NAMALWA (cell line): Measurements from ENCODE around the gene NEK9.
"Not testable (repeated sequence)": the region's sequence is repeated elsewhere in the genome, so short reads cannot be mapped to it uniquely, and the experiment has no call there.

Source experiments
- DNase-seq: peaks from one replicate; pipeline ENCODE4 v3.0.0-alpha.2; 2015; ENCODE audit warnings: low spot score

Gene NEK9

DNA sequence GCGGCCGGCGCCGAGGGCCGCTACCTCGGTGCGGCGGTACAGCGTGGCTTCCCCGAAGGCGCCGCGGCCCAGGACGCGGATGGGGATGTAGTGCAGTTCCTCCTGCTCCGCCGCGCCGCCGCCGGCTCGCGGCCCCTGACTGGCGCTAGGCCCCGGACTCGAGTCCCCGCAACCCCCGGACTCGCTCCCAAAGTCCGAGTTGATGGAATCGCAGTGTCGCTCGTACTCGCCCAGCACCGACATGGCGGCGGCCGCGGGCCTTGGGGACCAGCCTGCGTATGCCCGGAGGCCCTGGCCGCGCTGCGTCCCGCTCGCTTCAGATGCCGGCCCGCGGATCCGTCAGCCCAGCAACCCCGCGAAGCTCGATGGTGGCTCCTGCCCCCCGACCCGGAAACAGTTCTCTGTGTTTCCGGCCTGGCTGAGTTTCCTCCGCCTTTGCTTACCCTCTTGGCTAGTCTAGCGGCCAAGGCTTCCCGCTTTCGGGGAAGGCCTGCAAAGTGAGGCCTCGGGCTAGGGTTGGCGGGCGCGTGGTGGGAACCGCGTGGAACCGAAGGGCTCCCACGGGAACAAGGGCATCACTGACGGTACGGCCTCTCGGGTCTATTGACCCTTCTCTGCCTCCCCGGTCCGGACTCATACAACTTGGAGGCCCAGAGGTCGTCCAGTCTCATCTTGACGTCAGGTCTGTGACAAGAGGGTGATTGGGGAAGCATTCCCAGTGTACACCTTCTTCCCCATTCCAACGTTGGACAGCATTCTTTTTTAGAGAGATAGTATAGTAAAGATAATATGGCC, at the start of gene NEK9:
NEK9 (minus strand) TSS at position 370 of the 795 bp plus-strand sequence; CDS start at position 243, 127 bp downstream.
- peak; percentile 80 for DNase-seq

DNA sequence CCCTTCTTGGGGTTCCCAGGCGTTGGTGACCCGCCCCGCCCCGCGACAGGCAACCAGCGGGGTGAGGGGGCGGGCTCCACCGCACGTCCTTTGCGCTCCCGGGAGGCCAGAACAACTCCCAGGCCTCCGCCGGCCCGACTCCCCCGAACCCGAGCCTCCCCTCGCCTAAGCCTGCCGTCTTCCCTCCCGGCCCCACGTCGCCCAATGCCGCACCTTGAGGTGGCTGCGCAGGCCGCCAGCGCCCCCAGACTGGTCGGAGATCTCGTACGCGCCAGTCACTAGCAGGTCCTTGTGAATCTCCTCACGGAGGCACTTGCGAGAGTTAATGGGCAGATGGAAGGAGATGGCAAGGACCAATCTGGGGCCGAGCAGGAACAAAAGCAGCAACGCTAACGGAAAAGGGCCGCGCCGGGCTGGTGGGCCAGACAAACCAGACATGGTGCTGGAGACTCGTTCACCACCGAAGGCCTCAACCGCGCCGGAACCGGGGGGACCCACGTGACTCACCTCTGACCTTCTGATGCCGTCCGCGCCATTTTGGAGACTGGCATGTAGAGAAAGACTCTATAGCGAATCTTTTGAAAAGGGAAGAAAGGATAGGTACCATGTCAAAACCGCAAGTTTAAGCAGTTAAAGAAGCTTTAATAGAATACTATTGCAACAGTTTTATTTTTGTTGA, 49.4 kb upstream of the NEK9 start, which contains the start of gene TMED10:
TMED10 (minus strand) TSS at position 471 of the 679 bp plus-strand sequence; CDS start at position 438, 33 bp downstream.
- peak; percentile 87 for DNase-seq

DNA sequence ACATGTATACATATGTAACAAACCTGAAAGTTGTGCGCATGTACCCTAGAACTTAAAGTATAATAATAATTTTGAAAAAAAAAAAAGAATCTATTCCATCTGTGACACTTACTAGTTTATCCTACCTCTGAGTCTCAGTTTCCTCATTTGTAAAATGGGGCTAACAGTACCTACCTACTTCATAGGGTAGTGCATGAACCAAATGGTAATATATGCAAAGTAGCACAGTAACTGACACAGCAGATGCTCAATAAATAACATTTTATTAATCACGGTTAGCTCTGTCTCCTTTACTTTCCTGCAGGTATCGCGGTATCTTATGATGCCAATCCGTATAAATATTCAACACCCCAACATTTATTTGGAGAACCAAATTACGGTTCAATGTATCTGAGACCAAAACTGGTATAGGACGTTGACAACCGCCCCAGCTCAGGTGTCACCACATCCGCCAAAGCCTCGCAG, 48.9 kb upstream of the NEK9 start:
- DNase-seq, result peak; percentile 79

DNA sequence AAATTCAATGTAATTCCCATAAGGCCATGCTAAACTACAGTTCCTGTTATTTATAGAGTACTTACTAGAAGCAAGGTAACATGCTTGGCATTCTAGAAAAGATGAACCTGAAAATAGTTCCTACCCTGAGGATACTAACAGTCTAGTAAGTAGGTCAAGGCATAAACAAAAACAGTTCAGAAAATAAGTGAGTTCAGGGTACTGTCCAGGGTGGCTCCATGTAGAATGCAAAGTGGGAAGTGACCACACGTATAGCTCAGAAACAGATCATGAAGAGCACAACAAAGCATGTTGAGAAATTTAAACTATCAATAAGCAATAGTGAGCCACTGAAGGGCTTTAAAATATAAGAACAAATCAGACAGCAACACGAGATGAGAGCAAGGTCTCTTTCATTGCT, 47.2 kb upstream of the NEK9 start:
- no peak for DNase-seq

DNA sequence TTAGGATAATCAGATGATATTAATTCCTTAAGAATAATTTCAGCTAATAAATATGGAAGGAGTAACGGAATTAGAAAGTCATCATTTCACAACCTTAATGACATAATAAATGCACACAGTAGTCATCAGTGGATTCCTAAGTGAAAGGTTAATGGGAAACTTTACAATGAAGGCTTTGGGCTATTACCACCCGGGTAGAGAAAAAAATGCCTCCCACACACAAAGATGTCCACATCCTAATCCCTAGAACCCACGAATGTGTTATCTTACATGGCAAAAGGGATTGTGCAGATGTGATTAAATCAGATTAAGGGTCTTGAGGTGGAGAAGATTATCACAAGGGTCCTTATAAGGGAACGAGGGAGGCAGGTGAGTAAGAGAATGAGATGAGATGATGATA, 43.9 kb upstream of the NEK9 start:
- DNase-seq, result no peak

DNA sequence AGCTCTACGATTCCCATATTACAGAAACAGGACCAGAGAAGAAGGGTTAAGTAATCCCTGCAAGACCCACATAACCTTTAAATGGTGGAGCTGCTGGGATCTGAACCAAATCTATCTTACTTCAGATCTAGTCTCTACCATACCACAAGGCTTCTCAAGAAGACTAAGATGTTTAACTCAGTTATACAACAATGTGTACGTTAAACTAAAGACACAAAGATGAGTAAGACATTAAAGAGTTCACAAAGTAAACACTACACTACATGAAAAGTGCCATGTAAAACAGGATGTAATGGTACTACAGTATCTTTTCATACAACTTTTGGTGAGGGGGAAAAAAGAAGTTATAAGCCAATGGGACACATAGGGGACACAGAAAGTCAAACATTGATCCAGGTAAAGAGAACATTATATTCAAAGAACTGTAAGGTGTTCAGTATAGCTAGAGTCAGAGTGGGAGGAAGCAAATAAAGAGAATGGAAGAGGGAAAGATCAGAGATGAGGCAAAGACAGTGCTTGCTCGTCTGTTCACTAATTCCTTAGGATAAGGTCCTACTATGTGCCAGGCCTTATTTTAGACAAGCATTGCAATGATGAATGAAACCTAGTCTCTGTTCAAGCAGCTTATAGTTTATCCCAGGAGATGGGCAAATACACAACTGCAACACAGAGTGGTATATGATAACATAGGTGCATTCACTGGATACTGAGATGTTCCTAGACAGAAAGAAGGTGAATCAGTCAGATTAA, 41.9 kb upstream of the NEK9 start:
- DNase-seq, result no peak

DNA sequence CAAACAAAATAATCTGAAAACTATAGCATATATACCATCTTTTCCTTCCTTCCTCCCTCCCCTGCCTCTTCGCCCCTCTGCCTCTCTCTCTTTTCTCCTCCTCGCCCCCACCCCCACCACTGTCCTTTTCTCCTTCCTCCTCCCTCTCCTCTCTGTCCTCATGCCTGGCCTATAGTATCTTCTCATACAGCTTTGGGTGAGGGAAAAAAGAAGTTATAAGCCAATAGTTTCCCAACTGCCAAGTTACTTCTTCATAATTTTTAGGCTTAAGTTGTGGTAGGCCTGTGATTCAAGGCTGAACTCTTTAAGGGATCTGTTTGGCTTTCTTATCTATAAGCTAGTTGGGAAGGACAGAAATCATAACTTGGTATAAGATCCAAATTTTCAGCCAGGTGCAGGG, 40.5 kb upstream of the NEK9 start:
- DNase-seq, result no peak

DNA sequence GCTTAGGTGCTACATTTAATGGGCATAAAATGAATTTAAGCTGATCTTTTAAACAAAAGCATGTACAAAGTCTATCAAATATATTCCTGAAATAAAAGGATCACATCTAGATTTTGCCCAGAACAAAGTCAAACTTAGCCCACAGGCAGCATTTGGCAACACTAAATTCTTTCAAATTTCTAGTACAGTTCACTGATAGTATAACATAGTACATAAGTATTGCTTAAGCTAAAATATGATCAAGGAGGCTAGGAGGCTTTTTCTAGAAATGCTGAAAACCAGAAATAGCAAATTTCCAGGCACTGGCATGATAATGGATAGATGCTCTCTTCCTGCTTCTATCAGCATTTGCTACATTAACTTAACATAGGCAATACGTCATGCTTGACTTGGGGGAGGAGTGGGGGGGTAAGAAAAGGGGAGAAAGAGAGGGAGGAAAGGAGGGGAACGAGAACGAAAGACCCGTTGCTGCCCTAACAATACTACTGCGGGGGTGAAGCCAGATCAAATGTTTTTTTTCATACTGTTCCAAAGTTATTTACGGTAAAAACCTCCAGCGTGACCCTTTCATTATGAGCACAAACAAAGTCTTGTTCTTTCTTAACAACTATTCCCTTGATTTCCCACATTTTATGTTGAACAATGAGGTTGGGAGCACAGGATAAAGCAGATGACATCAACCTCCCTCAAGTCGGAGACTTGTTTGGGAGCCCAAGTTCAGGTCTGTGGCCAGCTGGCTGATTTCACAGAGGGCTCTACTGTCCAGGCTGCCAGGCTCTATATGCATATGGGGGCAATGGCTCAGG, 38.9 kb upstream of the NEK9 start:
- DNase-seq, result no peak

DNA sequence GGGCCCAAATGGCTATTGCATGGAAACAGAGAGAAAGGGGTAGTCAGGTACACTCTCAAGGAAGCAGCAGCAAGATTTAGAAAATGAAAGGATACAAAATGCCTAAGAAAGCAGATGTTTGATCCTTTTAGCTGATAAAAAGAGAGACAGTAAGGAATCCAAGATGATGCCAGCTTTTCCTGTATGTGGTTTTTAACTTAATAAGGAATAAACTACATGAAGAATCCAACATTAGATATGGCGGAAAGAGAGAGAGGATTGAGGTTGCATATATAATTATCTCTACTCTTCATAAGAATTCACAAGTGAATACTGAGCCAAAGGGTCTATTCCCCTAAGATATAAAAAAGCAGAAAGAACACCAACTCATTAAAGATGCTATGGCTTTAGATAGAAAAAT, 38.0 kb upstream of the NEK9 start:
- DNase-seq, result no peak

DNA sequence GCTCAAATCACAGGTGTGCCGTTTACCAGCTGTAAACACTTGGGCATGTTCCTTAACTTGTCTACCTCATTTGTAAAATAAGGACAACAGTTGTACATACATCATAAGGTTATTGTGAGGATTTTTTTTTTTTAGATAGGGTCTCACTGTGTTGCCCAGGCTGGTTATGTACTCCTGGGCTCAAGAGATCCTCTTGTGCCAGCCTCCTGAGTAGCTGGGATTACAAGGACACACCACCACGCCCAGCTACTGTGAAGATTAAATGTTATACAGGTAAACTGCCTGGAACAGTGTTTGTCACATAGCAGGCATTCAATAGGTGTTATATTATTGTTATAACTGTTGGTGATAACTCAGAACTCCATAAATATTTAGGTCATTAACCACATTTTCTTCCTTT, 36.8 kb upstream of the NEK9 start:
- DNase-seq, result no peak

DNA sequence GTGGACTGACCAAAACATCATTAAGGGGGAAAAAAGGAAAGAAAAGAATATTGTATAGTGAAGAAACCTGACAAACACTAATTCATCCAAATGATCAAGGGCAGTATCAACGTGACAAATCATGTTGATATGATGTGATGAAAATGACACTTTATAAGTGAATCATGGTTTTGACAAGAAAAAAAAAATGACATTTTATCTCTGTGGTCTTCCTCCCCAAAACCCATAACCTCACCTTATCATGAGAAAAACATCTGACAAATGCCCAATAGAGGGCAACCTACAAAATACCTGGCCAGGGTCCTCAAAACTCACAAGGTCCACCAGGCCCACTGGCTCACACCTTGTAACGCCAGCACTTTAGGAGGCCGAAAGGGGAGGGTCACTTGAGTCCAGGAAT, 35.8 kb upstream of the NEK9 start:
- no peak for DNase-seq

DNA sequence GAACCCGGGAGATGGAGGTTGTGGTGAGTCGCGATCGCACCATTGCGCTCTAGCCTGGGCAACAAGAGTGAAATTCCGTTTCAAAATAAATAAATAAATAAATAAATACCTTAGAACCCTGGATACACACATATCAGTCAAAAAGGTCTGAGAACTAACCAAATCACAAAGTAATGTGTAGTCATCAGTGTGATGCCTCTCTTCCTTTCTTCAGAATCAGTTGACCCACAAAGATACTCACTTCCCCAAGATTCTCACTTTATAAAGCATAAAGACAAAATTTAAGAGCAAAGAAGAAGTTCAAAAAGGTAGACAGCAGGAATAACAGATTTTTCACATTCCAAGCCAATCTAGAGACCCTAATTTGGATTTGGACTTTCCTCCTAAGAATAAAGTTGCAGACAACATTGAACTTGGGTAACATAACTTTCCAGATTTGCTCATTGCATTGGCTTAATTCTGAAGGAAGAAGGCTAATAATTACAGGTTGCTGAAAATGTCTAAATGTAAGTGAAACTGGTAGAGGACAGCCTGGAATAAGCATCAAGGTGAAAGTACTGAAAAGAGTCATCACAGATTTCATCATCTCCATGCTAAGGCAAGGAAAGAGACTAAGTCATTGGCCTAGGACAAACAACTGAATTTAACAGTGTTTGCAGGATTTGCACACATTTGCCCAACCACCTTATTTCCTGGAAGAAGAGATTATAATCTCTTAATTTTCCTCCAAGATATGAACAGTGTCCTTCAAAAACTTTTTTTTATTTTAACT, 32.2 kb upstream of the NEK9 start:
- no peak for DNase-seq

DNA sequence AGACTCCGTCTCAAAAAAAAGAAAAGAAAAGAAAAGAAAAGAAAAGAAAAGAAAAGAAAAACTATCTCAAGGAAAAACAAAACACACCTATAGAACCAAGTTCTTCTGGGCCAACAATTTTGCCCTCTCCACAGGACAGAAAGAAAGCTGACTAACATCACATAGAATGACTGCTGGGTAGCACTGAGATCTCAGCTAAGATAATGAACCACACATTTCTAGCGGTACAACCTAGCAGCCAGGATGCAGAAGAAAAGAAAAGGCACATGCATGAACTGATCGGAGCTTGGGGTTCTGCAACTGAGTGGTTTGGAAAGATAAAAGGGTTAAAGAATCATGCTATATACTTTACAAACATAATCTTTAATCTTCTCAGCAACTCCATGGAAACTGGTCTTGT, 30.1 kb upstream of the NEK9 start:
- no peak for DNase-seq

DNA sequence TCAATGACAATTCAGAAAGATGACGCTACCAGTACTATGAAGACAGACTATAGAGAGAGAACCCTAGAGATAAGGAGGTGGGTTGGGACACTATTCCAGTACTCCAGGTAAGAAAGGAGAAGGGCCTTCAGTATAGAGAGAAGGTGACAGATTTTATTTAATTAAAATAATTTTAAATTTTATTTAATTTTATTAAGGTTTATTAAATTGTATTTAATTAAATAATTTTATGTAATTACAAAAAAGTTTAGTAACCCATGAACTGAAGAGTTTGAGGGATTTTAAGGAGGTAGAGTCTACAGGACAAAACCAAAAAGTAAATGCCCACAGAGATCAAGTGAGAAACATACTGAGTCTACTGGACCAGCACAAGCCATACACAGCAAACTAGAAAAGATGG, 29.3 kb upstream of the NEK9 start:
- no peak for DNase-seq

DNA sequence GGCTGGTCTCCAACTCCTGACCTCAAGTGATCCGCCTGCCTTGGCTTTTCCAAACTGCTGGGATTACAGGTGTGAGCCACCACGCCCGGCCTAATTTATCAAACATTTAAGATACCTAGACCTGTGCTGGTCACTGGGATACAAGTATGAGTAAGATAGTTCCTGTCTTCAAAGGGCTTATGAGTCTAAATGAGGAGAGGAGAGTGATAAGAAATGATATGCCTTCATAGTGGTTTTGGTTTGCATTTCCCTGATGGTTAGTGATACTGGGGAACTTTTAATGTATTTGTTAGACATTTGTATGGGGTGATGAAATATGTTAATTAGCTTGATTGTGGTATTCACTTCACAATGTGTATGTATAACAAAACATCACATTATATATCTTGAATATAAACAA, 28.3 kb upstream of the NEK9 start:
- DNase-seq, result no peak

DNA sequence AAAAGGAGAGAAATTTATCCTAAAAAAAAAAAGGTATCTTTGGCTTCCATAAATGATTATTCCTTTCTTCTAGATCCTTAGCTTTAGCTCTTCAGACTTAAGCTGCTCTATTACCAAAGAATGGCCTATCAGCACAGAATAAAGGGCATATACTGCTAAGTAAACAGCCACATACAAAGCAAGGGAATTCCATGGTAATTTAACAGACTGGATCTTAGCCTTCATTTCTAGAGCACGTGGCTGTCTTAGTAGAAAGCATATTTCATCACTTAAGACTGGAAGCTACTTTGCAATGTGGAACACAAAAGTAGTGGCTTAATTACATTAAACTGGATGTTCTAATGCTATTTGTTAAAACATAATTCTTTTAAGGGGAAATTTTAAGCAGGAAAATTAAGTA, 26.4 kb upstream of the NEK9 start:
- DNase-seq, result no peak

DNA sequence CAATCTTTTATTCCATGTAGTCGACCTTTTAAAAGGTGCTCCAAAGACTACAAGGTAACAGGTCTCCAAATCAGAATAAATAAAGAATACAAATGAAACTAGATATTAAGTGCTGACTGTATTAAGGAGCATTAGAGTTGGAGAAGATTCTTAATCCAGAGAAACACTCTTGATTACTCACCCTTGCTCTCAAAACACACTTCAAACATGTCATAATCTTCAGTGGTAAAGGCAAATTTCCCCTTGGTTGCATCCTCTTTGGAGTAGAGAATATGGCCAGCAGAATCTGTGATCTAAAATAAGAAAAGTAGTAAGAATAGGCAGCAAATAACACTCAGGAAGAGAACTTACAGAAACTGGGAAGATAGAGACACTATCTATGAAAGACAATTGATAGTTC, 25.0 kb upstream of the NEK9 start:
- no peak for DNase-seq

DNA sequence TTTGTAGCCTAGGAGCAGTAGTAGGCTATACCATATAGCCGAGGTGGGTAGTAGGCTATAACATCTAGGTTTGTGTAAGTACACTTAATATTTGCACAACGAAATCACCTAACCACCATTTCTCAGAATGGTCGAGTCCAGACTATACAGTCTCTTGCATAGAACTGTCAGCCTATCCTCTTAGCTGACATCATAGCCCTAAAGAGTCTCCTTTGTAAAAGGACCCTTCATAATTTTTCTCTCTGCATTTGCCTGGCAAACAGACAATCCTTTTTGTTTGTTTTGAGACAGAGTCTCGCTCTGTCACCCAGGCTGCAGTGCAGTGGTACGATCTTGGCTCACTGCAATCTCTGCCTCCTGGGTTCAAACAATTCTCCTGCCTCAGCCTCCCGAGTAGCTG, 23.8 kb upstream of the NEK9 start:
- DNase-seq, result not testable (repeated sequence)

DNA sequence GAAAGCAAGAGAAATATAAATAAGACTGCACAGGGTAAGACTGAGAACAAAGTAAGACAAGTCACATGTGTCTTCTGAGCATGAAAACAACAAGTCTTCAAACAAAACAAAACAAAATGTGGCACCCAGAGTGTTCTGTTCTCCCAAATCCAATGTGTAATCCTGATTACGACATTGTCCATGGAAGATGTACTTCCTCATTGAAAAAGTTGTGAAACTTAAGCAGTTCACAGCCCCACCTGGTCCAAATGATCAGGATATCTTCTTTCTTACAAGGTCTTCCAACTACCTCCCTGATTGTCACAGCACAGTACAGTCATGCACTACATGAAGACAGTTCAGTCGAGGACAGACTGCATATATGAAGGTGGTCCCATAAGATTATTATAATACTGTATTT, 23.3 kb upstream of the NEK9 start:
- no peak for DNase-seq

DNA sequence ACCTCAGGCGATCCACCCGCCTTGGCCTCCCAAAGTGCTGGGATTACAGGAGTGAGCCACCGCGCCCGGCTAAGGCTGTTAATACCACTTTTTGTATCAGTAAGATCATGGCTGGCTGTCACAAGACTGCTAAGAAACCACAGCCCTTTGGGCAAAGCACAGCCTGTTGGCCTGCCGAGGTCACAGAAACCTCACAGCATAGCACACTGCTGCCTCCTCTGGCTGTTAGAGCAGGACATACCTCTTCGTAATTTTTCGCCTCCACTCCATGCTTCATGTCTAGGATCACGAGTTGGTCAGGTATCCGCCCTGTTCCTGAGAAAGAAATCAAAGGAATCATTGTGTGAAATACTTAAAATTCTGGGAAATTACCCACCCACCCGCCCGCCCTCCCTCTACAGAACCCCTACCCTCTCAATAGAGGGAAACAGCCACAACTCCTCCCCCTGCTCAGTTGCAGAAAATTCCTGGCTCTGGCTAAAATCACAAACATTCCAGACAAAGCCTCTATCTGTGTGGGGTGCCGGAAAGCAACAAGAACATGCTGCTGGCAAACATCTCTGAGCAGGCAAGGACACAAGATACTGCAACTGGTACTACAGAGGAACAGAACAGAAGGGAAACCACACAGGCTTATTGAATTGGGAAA, 20.7 kb upstream of the NEK9 start:
- DNase-seq, result no peak

DNA sequence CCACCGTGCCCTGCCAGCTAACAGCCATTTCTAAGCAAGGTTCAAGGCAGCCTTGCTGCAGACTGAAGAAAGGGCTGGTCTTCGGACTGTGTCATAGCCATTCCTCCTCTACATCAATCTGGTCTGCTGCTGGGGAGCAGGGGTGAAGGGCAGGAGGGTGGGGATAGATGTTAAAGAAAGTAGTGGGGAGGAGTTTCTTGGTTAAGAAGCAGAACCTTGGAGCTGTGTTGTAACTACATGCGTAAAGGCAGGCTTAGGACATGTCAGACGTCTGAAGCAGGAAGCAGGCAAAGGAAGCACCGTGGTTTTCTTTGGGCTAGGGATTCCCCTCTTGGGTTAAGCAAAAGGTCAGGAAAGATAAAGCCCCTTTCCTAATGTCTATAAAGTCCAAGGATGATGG, 18.1 kb upstream of the NEK9 start:
- no peak for DNase-seq
